HG03196 (cell line): ENCODE results near the gene AGBL1.
"Not testable (repeated sequence)": the region's sequence is repeated elsewhere in the genome, so short reads cannot be mapped to it uniquely, and the experiment has no call there.

Experiments
- ATAC-seq: cut with Tn5 transposase; IDR thresholded peaks from one replicate; pipeline ENCODE4 v1.9.1; 2021; ENCODE audit not compliant: unreplicated experiment

The AGBL1 gene

DNA sequence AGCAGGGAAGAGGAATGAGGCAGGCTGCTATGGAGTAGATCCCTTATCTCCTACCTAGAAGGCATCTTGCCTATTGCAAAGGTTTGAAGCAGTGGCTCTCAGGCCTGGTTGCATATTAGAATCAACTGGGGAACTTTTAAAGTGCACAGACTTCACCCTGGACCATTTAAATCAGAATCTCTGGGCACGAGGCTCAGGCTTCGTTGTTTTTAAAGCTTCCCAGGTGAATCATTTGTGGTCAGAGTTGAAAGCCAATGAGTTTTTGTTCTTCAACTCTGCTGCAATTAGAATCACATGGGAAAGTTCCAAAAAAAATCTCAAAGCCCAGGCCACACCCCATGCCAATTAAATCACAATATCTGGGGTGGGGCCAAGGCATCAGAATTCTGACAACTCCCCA, 773.1 kb downstream of the AGBL1 start:
- ATAC-seq = no peak

DNA sequence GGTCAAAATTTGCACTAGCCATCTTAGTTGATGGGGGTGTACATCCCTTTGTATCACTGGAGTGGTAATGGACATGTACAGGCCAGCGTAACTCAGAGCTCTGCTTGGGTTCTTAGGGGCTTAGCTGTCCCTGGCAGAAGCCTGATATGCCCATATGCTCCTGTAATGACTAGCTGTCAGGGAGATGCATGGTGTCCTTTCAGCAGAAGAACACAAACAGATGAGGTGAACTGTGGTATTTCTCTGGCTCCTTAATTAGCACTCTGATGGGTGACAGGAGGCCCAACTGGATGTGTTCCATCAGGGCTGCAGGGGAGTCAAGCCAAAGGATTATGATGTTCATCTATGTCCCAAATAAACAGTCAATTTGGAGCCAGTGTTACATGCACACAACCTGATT, 774.5 kb downstream of the AGBL1 start:
- no peak for ATAC-seq

DNA sequence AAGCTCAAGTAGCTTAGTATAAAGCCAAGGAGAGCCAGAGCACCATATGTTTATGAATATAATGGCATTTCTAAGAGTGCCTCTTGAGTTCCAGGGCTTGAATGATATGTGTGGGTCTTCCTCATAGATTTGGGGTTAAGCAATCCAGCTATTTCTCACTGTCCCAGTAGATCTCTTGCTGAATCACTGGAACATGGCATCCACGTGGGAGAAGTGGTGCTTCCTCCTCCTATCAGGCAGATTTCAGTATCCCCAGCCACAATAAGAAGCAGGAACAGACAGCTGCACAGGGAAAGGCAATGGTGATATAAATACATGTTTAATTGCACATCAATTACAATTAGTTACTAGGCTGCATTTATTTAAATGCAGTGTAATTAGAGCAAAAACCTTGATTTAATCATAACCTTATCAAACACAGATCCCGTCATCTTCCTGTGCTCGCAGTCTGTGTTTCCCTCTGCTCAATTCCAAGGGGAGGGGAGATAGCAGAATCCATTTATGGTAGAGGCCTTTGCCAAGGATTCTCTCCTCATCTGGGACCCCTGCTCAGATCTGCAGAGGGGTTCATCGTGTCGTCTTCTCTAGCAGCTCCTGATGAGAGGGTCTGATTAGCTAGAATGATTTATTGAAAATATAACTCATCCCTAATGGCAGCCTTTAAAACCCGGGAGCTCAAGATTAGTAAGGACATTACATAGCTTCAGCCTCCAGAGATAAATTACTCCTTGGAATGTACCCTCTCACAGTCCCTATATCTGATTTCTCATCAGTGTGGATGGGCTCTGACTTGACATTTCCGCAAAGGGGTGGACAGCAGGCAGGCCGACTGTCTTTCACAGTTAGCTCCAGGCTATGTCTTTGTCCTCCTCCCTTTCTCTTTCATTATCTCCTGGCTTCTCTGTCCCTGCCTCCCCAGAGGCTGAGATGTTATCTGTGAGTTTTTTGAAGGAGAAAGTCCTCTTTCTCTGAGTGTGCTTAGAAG, 775.9 kb downstream of the AGBL1 start:
- ATAC-seq = no peak

DNA sequence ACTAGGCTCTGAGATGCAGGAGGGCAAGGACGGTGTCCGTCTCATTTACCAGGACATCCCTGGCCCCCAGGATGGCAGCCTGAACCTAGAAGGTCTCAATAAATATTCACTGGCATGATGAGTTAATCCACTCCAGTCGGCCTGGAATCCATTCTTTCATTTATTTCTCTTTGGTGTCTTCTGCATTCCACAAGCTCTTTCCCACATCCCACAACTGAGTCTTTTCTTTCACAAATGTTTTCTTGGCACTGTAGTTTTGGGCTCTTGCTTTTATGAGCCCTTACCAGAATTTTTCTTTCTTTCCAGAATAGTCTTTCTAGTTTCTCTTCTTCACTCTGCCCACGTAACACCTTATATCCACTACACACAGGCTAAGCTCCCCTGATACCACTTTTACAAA, 778.0 kb downstream of the AGBL1 start:
- ATAC-seq = no peak

DNA sequence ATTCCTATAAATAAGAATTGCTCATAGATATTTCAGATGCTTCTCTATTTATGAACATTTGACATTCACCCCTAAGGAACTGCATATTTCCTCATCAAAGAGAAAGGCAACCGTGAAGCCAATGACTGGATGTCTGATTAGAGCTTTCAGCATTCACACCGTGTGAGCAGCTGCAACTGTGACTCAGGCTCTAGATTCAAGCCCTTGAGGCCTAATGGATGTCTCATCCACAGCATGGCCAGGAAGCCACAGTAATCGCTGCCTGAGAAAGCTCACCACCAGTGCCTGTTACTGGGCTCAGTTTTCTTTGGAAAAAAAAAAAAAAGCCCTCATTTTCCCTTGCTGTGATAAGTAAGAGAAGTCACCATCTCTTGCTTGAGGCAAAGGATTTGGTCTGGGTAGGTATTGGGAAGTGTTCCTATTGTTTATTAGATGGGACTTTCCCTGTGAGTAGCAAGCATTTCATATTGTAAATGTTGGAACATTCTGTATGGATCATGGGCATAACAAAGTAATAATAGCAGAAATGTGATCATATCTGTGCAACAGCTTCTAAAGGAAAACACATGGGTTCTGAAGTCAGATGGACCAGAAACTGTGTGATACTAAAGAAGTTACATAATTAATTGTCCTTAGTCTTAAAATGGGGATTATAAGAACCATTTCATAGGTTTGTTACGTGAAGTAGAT, 783.7 kb downstream of the AGBL1 start:
- ATAC-seq = no peak

DNA sequence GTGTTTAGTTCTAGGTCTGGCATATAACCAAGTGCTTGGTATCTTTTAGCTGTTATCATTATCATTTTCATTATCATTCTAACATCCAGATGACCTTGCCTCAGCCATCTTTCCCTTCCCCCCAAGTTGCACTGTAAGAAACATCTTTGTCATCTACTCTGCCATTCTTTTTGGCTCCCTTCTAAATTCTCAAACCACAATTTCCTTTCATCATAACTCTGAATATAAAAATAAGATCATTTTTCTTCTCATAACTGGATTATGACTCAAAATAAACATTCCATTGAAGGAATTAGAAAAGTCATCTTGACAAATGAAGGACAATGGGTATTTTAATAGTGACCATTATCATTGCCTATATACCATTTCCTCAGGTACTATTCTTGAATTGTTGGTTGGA, 786.2 kb downstream of the AGBL1 start:
- no peak for ATAC-seq

DNA sequence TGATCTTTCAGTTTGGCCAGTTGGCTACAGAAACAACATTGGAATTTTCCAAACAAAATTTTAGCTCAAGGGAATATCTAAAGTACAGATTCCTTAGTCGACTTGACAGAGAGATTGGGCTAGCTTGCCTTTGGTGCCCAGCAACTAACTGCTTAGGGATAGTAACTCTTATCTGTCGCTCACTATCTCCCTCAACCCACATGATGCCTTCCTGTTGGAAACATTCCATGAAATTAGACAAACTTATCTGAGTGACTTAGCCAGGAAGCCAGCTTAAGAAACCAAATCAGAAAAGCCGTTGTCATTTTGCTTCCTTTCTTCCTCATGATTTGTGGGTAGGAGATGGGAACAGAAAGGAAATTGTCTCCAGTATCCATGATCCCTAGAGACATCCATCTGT, 791.2 kb downstream of the AGBL1 start:
- no peak for ATAC-seq

DNA sequence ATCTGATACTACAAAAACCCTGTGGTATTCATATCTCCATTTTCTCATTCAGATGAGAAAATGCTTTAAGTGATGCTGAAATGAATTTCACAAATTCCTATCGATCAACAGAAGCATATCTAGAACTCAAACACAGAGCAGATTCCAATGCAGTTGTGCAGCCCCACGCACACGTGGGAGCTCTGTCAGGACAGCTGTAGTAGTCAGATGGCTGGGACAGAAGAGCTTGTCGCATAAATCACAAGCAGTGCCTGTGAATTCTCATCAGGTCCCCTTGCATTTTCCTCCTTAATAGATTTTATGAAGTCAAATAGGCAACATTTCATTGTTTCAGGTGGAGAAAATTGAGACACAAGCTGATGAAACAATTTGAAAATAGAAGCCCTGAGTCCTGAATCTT, 792.3 kb downstream of the AGBL1 start:
- no peak for ATAC-seq

DNA sequence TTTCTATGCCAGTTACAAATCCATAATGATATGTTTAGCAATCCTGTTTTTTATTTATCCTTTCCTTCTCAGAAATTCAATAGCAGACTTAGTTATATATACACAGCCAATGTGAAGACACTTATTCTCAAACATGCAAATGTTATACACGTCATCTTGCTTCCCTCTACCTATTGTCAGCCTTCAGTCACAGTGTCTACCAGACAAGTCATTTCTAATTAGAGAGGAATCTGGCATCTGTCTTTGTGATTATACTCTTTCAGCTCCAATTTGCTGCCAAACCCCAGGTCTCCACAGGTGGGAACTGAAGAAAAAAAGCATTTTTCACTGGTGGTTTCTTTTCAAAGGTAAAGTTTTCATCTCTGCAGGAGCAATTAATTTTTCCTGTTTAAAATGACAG, 793.1 kb downstream of the AGBL1 start:
- ATAC-seq = no peak

DNA sequence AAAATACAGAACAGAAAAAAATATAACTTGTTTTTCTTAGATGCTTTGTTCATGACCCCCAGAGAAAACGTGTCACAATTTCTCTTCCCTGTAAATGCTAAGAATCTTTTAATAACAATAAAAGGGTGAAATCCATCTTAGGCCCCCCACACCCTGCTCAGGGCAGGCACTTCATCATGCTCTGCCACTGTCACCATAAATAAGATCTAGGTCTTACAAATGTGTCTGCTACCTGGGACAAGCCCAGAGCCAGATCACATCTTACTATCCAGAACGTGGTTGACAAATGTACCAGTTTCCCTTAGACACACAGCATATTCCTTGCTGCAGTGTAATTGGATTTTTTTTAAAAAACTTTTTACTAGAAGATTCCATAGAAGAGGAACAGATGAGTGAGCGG, 795.4 kb downstream of the AGBL1 start:
- no peak for ATAC-seq

DNA sequence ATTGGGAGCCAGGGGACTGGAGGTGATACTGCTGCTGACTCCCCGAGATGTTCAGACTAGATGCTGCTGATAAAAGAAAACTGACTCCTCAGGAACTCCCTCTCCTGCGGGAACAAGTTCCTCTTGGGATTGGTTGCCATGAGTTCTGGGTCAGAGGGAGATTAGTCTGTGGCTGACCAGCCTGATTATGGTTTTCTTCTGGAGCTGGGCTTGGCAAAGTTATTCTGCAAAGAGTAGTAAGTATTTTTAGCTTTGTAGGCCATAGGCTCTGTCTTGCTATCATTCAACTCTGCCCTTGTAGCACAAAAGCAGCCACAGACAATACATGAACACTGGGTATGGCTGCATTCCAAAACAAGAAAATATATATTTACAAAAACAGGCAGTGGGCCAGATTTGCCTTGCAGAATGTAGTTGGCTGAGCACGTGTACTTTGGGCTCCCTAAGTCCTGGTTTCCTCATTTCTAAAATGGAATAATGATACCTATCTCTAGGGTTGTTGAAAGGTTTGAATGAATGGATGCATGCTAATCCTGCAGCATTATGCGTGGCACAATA, 796.8 kb downstream of the AGBL1 start:
- ATAC-seq = no peak

DNA sequence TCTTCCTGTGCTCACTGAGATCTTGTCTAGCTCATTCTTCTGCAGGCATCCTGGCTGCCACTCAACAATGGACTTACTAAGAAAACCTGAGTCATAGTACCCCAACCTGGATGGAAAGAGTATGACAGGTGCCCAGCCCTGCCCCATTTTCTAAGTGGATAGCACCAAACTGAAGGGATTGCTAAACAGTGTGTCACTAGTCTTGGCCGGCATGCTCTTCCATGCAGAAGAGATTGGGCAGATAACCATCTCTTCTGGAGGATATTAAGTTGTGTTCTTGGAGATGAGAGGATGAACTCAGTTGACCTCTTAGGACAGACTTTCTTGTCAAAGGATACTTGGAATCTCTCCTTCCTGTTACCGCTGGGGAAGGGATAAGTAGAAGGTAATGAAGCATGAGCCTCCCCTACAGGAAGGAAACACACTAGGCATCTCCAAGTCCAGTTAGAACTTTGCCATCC, 797.5 kb downstream of the AGBL1 start:
- no peak for ATAC-seq

DNA sequence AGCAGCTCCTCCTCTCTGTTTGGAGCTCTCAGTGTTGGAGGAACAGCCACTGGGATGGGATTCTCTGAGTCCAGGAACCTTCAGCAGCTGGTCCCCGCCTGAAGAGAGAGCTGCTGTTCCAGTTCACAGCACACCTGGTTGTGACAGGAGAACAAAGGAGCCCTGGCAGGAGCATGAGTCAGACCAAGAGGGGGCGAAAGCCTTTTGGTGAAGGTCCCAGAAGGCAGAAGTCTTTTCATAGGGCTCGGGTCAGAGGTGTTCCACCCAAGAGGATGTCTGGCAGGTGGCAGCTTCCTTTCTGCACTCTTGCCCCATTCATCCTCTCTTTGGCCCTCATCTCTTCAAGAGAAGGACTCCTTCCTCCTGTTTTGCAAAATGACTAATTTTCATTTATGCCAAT, 799.2 kb downstream of the AGBL1 start:
- ATAC-seq = not testable (repeated sequence)

DNA sequence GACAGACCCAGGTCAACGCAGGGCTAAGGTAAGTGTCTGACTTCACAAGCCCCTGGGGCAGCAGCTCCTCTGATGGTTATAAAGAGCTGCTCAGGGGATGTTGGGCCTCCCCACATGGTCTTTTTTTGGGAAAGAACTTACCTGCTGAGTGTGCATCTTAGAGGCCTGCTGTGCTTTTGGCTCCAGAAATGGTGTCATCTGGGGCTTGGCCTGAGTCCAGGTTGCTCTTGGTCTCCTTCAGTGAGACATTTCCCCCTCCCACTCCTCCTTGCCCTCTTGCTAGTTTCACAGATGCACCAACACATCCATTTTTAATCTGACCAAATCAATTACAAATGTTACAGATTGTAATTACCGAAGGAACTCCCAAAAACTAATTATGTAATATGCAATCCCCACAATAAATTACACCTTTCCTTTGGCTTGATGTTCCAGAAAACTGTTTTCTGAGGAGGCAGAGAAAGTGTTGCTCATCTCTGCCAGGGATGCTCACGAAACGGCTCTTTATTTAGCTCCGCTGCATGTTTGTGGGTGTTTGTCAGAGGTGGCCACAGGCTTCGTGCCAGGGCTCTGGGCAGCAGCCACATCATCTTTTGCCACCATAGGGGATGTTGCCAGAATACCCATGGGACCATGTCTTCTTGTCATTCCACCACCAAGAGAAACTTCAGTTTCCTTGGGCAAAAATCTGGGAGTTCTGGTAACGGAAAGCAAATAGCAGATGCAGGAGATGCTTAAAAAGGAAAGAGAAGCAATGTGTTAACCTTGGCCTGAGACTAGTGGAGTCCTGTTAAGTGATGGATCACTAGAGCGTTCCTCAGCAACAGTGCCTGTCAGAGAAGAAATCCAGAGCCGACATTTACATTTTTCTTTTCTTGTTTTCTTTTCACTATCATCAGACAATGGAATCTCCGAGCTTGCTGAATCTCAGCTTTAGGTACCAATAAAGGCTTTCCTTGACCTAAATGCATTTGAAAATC, 799.9 kb downstream of the AGBL1 start:
- ATAC-seq = no peak

DNA sequence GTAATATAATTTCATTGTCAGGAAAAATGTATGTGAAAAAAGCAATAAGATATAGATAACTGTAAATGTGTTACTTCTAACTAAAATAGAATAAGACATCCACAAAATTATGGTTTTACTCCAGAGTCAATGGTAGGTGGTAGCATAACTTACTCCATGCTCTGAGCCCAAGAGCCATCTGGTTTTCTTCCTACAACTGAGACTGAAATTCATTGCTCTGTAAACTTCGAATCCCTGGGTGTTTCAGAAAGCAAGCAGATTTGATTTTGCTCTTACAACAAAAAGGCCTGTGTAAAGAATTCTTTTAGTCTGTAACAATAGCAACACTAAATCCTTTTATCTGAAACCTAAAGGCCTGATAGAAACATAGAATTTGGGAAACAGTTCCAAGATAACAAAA, 805.9 kb downstream of the AGBL1 start:
- ATAC-seq = no peak

DNA sequence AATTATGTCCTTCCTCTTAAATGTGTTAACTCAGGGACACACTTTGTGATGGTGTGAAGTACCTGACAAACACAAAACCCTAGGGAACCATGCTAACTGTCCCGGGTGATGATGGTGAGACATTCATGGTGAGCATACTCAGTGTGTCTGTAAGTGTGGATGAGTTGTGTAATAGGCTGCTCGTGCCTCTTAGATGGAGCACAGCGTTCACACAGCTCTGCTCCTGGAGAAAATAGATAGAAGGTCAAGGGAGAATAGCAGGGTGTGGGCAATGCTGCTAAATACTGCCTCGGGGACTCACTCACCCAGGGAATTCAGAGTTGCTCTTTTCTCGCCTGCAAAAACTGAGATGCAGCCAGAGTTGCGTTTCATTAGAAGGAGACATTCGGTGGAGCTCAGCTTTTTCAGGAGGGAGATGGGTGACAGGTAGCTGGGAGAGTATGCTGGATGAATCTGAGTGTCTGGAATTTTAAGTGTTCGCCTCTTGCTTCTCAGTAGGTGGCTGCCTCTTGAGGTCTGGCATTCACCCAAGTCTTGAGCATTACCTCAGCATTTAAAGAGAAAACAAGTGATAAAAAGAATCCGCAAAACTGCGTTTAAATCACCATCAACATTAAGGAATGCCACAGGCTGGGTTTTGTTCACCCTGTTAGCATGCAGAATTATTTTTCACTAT, 813.2 kb downstream of the AGBL1 start:
- no peak for ATAC-seq

DNA sequence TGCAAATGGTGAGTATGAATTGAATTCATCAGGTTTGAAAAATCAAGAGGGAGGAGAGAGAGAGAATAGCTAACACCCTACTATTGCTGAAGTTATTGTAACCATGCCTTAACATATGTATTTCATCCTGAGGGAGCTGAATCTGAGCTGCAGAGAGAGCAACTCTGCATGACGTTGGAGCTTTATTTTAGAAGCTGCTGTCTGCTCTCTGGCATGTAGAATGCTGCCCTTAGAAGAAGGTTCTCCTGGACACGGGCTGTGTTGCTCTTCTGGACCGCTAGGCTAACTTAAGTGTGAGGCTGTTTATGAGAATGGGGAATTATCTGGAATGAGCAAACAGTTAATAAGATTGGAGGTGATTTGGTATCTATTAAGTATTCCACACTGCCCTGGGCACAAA, 814.6 kb downstream of the AGBL1 start:
- ATAC-seq = no peak

DNA sequence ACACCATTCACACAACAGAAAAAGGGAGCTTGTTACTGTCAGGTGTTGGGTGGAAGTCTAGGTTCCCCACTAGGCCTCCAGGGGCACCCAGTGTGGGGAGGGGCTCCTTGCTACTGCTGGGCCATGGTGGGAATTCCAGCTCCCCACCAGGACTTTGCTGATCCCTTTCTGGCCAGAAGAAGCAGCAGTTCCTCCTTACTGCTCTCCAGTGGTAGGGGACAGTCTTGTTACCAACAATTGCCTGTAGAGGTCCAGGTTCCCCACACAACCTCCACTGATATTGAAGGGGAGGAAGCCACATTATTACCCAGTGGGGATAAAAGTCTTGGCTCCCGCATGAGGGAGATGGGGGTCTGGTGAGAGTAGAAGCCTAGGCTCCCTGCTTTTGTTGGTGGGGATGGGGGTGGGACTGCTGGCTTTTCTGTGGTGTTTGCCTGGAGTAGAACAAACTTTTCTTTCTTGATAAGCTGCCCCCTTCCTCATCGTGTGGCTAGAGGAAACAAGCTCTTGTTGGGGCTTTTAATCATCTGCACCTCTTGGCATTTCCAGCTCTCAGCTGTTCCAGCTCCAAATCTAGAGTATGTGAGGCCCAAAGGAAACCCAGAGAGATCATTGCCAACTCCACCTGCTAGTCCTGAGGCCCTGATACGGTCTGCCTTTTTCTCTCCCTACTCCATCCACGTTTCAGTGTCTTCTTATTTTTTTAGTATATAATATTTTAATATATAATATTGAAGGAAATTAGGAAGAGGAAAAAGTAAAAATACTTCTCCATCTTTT, 824.2 kb downstream of the AGBL1 start:
- ATAC-seq = no peak

DNA sequence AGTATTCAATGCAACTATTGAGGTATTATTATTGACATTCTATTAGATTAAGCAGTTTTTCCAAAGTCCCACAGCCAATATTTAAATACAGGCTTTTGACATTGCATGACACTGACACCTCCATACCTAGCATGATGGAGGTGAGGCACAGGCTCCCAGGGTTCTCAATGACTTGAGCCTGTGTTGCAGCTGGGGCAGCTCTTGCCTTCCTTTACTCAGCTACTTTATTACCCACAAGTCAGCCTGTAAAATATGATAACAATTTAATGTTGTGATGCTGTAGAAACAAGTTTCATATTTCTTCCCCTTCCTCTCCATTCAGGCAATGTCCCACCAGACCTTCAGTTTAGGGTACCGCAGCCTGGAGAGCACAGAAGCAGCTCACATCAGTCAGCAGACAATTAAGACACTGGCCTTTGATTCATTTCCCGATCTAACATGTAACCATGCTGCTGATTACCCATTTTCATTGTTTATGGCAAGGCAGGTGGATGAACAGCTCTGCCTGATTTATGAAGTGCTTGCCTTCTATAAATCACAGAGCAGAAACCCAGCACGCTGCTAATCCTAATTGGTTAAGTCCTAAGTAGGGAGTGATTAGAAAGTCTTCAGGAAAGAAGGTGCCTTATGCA, 826.1 kb downstream of the AGBL1 start:
- no peak for ATAC-seq
